Measurements from ENCODE around the gene ARPC3.
"Not testable (repeated sequence)": the region's sequence is repeated elsewhere in the genome, so short reads cannot be mapped to it uniquely, and the experiment has no call there.

Gene ARPC3

DNA sequence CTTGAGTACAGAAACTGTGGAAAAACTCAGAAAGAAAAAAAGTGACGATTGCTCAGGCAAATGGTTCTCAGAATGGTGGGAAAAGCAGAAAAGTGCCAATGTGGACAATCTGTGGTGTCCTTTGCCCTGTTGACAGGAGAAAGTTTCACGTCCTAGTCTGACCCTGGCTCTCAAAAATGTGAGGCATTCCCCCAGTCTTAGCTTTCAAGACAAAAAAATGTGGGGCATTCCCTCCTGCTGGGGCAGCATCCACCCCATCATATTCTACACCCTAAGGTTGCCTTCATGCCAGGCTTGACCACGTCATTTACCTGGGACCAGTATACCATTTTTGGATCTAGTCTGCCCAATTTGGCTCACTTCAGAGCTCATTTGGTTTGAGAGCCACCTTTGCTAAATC lies 25.9 kb downstream of the ARPC3 start:
- H3K27me3 Mint-ChIP-seq (ENCODE audit: low read depth), result no peaks in the 10 kb centered on the region

DNA sequence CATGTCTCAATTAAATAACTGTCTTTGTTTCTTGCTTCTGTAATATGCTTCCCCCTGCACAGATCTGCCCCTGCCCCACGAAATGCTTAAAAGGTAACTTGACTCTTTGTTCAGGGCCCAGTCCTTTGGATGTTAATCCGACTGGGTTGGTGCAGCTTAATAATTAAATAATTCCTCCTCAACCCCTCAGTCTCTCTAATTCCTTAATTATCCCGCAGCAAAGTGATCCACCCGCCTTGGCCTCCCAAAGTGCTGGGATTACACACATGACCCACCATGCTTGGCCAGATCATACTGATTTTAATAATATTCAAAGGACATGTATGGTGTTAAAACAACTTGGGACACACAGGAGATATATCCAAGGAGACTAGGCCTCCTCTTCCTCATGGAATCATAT lies 28.4 kb downstream of the ARPC3 start:
- Mint-ChIP-seq H3K36me3 (ENCODE audit: low read depth) (no peaks in the 10 kb centered on the region), H3K27me3 (ENCODE audit: low read depth) (peaks cover 4% of the 10 kb centered on the region), H3K4me3 (no peak overlapping the region), H3K4me1 (peaks cover 13% of the 10 kb centered on the region), H3K27ac (peak overlapping the region; percentile 32 to 76 (median 33)), H3K9me3 (no peaks in the 10 kb centered on the region)
- TF ChIP-seq, protein P1, sequence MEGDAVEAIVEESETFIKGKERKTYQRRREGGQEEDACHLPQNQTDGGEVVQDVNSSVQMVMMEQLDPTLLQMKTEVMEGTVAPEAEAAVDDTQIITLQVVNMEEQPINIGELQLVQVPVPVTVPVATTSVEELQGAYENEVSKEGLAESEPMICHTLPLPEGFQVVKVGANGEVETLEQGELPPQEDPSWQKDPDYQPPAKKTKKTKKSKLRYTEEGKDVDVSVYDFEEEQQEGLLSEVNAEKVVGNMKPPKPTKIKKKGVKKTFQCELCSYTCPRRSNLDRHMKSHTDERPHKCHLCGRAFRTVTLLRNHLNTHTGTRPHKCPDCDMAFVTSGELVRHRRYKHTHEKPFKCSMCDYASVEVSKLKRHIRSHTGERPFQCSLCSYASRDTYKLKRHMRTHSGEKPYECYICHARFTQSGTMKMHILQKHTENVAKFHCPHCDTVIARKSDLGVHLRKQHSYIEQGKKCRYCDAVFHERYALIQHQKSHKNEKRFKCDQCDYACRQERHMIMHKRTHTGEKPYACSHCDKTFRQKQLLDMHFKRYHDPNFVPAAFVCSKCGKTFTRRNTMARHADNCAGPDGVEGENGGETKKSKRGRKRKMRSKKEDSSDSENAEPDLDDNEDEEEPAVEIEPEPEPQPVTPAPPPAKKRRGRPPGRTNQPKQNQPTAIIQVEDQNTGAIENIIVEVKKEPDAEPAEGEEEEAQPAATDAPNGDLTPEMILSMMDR (IDR thresholded peaks at IDR 0.05; ENCODE audit: unreplicated experiment in 3 of 3), result no peak

More for the DNA sequence above, 25.9 kb downstream of the ARPC3 start:
- Mint-ChIP-seq H3K27ac (no peak overlapping the region), H3K36me3 (ENCODE audit: low read depth) (no peaks in the 10 kb centered on the region), H3K4me1 (peaks cover 13% of the 10 kb centered on the region), H3K4me3 (no peak overlapping the region), H3K9me3 (no peaks in the 10 kb centered on the region)
- TF ChIP-seq, protein P1 (IDR thresholded peaks at IDR 0.05; ENCODE audit: unreplicated experiment in 3 of 3), result no peak

DNA sequence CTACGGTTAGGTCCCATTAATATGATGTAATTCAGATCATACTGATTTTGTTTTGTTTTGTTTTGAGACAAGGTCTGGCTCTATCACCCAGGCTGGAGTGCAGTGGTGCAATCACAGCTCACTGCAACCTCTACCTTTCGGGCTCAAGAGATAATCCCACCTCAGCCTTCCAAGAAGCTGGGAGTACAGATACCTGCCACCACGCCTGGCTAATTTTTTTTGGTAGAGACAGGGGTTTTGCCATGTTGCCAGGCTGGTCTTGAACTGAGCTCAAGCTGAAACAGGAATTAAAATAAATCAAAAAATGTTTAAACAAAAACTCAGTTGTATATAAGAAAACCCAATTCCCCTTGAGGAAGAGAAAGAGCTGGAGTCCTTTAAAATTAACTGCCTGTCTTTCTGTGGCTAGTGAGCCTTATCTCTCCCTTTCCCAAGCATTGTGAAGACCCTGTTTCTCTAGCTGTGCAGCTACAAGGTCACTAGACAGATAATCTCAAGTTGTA lies 28.9 kb downstream of the ARPC3 start:
- H3K4me1 Mint-ChIP-seq, result peaks cover 13% of the 10 kb centered on the region
- TF ChIP-seq, protein P1 (IDR thresholded peaks at IDR 0.05; ENCODE audit: unreplicated experiment in 3 of 3), result no peak
- no peaks in the 10 kb centered on the region for H3K9me3 Mint-ChIP-seq
- H3K27ac Mint-ChIP-seq, result peak overlapping the region; percentile 32 to 76 (median 33)
- no peaks in the 10 kb centered on the region for H3K36me3 Mint-ChIP-seq (ENCODE audit: low read depth)
- H3K27me3 Mint-ChIP-seq (ENCODE audit: low read depth), result peaks cover 4% of the 10 kb centered on the region
- no peak overlapping the region for H3K4me3 Mint-ChIP-seq

DNA sequence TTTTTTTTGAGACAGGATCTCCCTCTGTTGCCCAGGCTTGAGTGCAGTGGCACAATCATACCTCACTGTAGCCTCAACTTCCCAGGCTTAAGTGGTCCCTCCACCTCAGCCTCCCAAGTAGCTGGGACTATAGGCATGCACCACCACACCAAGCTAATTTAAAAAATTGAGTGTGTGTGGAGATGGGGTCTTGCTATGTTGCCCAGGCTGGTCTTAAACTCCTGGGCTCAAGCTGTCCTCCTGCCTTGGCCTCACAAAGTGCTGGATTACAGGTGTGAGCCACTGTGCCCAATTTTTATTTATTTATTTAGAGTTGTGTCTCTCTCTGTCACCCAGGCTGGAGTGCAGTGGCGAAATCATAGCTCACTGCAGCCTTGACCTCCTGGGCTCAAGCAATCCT lies 29.5 kb downstream of the ARPC3 start:
- H3K4me3 Mint-ChIP-seq; H3K36me3 Mint-ChIP-seq (ENCODE audit: low read depth); H3K9me3 Mint-ChIP-seq; H3K27me3 Mint-ChIP-seq (ENCODE audit: low read depth); H3K27ac Mint-ChIP-seq: not testable (repeated sequence)
- H3K4me1 Mint-ChIP-seq, result peaks cover 13% of the 10 kb centered on the region

DNA sequence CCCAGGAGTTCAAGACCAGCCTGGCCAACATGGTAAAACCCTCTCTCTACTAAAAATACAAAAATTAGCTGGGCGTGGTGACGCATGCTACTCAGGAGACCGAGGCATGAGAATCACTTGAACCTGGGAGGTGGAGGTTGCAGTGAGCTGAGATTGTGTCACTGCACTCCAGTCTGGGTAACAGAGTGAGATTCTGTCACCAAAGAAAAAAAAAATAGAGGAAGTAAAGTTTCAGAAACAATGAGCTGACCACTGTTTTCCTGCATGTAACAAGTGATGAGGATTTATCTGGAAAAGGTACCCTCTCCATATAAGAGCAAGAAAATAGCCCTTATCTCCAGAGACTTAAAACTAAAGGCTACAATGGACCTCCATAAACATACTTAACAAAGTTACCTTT lies 33.0 kb downstream of the ARPC3 start:
- H3K4me3 Mint-ChIP-seq; H3K27ac Mint-ChIP-seq; H3K27me3 Mint-ChIP-seq (ENCODE audit: low read depth); H3K36me3 Mint-ChIP-seq (ENCODE audit: low read depth); H3K4me1 Mint-ChIP-seq; H3K9me3 Mint-ChIP-seq: not testable (repeated sequence)

DNA sequence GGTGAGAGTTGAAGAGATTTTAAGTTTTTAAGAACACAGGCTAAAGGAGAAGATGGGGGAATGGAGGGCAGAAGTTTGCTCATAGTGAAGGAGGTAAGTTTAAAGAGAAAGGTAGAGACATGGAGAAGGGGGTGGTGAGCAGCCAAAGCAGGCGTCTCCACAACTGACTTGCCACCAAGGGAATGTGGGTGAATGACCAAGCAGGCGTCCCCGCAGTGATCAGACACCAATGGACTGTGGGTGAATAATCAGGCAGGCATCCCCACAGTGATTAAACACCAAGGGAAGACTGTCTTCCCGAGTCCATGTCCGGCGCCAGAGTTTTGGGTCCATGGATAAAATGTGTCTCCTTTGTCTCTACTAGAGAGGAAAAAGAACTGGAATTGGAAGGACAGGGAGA lies 40.1 kb downstream of the ARPC3 start:
- H3K27ac Mint-ChIP-seq; H3K4me3 Mint-ChIP-seq; H3K27me3 Mint-ChIP-seq (ENCODE audit: low read depth); H3K36me3 Mint-ChIP-seq (ENCODE audit: low read depth); H3K4me1 Mint-ChIP-seq; H3K9me3 Mint-ChIP-seq: not testable (repeated sequence)

DNA sequence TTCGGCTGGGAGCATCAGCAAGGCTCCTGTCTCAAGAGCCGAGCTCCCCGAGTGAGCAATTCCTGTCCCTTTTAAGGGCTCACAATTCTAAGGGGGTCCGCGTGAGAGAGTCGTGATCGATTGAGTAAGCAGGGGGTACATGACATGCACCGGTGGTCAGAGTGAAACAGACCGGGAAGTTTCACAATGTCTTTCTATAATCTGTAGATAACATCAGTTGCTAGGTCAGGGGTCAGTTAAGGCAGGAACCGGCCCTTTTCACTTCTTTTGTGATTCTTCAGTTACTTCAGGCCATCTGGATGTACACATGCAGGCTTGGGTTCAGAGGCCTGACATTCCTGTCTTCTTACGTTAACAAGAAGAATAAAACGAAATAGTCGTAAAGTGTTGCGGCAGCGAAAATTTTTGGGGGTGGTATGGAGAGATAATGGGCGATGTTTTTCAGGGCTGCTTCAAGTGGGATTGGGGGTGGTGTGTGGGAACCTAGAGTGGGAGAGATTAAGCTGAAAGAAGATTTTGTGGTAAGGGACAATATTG lies 44.9 kb downstream of the ARPC3 start:
- not testable (repeated sequence) for H3K27me3 Mint-ChIP-seq (ENCODE audit: low read depth); H3K4me3 Mint-ChIP-seq; H3K9me3 Mint-ChIP-seq; H3K27ac Mint-ChIP-seq
- Mint-ChIP-seq H3K36me3 (ENCODE audit: low read depth) (peaks cover 12% of the 10 kb centered on the region), H3K4me1 (peaks cover 13% of the 10 kb centered on the region)

DNA sequence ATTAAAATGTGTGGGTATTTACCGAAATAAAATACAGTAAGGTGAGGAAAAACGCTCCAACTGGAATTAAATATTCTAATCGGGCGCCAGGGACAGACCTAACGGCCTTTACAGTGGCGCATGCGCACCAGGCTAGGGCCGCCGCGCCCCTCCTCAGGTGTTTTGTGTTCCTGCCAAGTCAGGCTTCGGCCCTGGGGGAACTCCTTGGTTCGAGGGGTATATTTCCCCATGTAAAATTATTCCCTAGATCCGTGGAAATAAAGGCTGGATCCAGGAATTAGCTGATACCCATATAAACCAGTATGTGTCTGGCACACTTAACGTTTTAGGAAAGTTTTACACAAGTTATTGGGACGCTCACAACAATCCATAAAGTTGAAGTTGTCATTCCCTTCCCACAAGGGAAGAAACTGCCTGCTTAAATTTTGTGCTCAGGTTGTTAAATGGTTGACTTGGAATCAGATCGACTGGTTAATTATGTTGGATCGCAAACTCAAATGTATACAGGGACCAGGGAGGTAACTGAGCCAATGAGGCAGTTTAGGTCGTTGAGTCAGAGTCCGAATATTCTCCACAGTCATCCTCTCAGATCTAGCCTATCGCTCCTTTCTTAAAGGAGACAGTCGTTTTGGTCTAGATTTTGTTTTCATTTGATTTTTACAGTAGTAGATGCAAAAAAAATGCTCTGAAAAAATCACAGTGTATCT lies 46.0 kb downstream of the ARPC3 start:
- Mint-ChIP-seq H3K4me3 (peak overlapping the region; percentile 99 to 100 (median 100)), H3K9me3 (no peaks in the 10 kb centered on the region), H3K27ac (peak overlapping the region; percentile 100), H3K27me3 (ENCODE audit: low read depth) (no peaks in the 10 kb centered on the region), H3K36me3 (ENCODE audit: low read depth) (peaks cover 19% of the 10 kb centered on the region), H3K4me1 (peaks cover 13% of the 10 kb centered on the region)
- TF ChIP-seq, protein P1 (IDR thresholded peaks at IDR 0.05; ENCODE audit: unreplicated experiment in 3 of 3), result no peak
